ENCODE measurements around the gene POLR3H.

The POLR3H gene

GRCh38 chr22:41523464-41524221, 20.6 kb downstream of the POLR3H start:
- Histone ChIP-seq H2AFZ (ENCODE audit: low read depth) (no peak overlapping the region), H3K27ac (no peak overlapping the region), H3K4me2 (no peak overlapping the region)

GRCh38 chr22:41522813-41523212, 21.5 kb downstream of the POLR3H start:
- H2AFZ ChIP-seq (ENCODE audit: low read depth), result no peak overlapping the region
- no peak for TF ChIP-seq CTCF (conservative IDR thresholded peaks at IDR 0.05; ENCODE audit: low read depth, low read length)
- H3K27me3 ChIP-seq (ENCODE audit: insufficient read depth, low read depth), result no peaks in the 10 kb centered on the region
- H4K20me1 ChIP-seq (ENCODE audit: insufficient read depth), result no peaks in the 10 kb centered on the region
- H3K27ac ChIP-seq, result no peak overlapping the region
- no peaks in the 10 kb centered on the region for H3K79me2 ChIP-seq (ENCODE audit: insufficient read depth, low read depth)
- H3K9ac ChIP-seq, result no peak overlapping the region
- H3K4me1 ChIP-seq (ENCODE audit: low read depth, poor library complexity, severe bottlenecking), result no peaks in the 10 kb centered on the region
- H3K36me3 ChIP-seq (ENCODE audit: insufficient read depth), result no peaks in the 10 kb centered on the region; the same call in 1 of the 2 replicates
- H3K4me3 ChIP-seq (IDR thresholded peaks at IDR 0.05; ENCODE audit: insufficient read depth, low read depth, low read length), result no peak overlapping the region
- H3K4me2 ChIP-seq, result no peak overlapping the region

More at GRCh38 chr22:41523464-41524221, 20.6 kb downstream of the POLR3H start:
- no peak overlapping the region for H3K9ac ChIP-seq
- no peak for TF ChIP-seq CTCF (conservative IDR thresholded peaks at IDR 0.05; ENCODE audit: low read depth, low read length)
- no peak overlapping the region for H3K4me3 ChIP-seq (IDR thresholded peaks at IDR 0.05; ENCODE audit: insufficient read depth, low read depth, low read length)
- H3K4me1 ChIP-seq (ENCODE audit: low read depth, poor library complexity, severe bottlenecking), result no peaks in the 10 kb centered on the region
- no peaks in the 10 kb centered on the region for H3K27me3 ChIP-seq (ENCODE audit: insufficient read depth, low read depth)
- peaks cover 5% of the 10 kb centered on the region; the same call in 1 of the 2 replicates for H3K36me3 ChIP-seq (ENCODE audit: insufficient read depth)
- no peaks in the 10 kb centered on the region for H4K20me1 ChIP-seq (ENCODE audit: insufficient read depth)
- no peaks in the 10 kb centered on the region for H3K79me2 ChIP-seq (ENCODE audit: insufficient read depth, low read depth)

GRCh38 chr22:41521126-41521525, 23.1 kb downstream of the POLR3H start:
- Histone ChIP-seq H3K9ac (no peak overlapping the region), H3K4me2 (no peak overlapping the region), H4K20me1 (ENCODE audit: insufficient read depth) (no peaks in the 10 kb centered on the region), H3K36me3 (ENCODE audit: insufficient read depth) (no peaks in the 10 kb centered on the region; the same call in 1 of the 2 replicates), H3K79me2 (ENCODE audit: insufficient read depth, low read depth) (no peaks in the 10 kb centered on the region), H3K4me3 (IDR thresholded peaks at IDR 0.05; ENCODE audit: insufficient read depth, low read depth, low read length) (no peak overlapping the region), H3K4me1 (ENCODE audit: low read depth, poor library complexity, severe bottlenecking) (no peaks in the 10 kb centered on the region), H3K27ac (no peak overlapping the region), H2AFZ (ENCODE audit: low read depth) (no peak overlapping the region), H3K27me3 (ENCODE audit: insufficient read depth, low read depth) (no peaks in the 10 kb centered on the region)
- TF ChIP-seq CTCF (conservative IDR thresholded peaks at IDR 0.05; ENCODE audit: low read depth, low read length), result no peak

- no peak overlapping the region for H3K9ac ChIP-seq
- peaks cover 20% of the 10 kb centered on the region for H3K4me1 ChIP-seq (ENCODE audit: low read depth, poor library complexity, severe bottlenecking)
- peaks cover 6% of the 10 kb centered on the region; the same call in 1 of the 2 replicates for H3K36me3 ChIP-seq (ENCODE audit: insufficient read depth)
- peak; percentile 39; the same call in 1 of the 2 replicates for TF ChIP-seq CTCF (conservative IDR thresholded peaks at IDR 0.05; ENCODE audit: low read depth, low read length)
- H3K79me2 ChIP-seq (ENCODE audit: insufficient read depth, low read depth), result no peaks in the 10 kb centered on the region
- no peaks in the 10 kb centered on the region for H3K27me3 ChIP-seq (ENCODE audit: insufficient read depth, low read depth)
- H3K4me2 ChIP-seq, result no peak overlapping the region
- H4K20me1 ChIP-seq (ENCODE audit: insufficient read depth), result no peaks in the 10 kb centered on the region
- no peak overlapping the region for H2AFZ ChIP-seq (ENCODE audit: low read depth)
- H3K4me3 ChIP-seq (IDR thresholded peaks at IDR 0.05; ENCODE audit: insufficient read depth, low read depth, low read length), result no peak overlapping the region
- no peak overlapping the region for H3K27ac ChIP-seq
Measured at GRCh38 chr22:41518048-41518347, 26.3 kb downstream of the POLR3H start.

All from KMS-11 (cell line).